Measurements from ENCODE around the gene IMMP2L.

IMMP2L gene

GRCh38 chr7:111223802-111224253 lies 338.5 kb downstream of the IMMP2L start:
- DNase-seq (ENCODE audit: low read depth, low spot score), result no peak

DNA sequence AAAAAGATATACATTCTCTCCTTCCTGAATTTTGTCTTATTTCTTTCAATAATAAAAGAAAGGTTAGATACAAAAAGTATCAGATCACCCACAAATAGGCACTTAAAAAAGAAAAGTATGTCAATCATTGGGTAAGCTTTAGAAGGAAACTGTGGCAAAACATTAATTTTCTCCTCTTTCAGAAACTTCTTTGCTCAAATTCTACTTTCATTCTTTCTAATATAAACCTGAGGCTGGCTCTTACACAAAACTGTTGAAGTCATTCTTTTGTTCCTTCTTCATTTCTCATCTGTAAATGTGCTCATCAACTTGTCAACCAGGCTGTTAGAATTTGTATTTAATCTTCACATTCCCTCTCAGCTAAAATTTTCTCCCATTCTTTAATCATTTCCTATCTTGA lies 346.7 kb downstream of the IMMP2L start:
- no peak for DNase-seq (ENCODE audit: low read depth, low spot score)

- DNase-seq (ENCODE audit: low read depth, low spot score), result no peak
These were observed 349.3 kb downstream of the IMMP2L start for GRCh38 chr7:111212857-111213523.

DNA sequence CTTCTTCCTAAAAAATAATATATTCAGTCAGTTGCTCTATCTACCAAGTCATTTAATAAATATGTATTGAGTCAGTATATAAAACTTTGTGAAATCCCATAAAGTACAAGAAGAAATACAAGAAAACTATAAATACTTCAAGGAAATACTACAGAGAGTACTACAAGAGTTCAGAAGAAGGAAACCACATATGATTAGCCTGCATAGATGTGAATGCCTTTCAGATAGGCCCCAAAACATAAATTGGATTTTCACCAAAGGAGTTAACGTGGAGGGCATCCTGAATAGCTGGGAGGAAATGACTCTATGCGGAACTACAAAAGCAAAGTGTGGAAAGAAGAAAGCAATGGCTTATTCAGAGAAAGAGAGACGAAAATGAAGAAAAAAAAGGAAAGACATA lies 351.3 kb downstream of the IMMP2L start:
- no peak for DNase-seq (ENCODE audit: low read depth, low spot score)

DNA sequence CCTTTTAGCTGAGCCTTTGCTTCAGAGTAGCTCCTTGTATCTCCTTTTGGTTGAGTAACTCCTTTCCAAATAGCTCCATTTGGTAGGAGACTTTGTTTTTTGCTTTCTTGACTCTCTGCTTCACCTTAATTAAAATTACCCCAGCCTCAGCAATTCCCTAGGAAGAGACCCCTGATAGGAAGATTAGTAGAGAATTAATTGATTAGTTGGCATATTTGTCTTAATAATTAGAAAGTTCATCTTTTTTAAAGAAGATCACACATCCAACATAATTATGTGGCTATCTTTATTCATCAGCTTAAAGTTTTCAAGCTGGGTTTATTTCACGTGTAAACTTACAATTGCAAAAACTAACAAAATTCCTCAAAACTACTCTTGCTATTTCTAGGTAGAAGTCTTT lies 352.2 kb downstream of the IMMP2L start:
- DNase-seq (ENCODE audit: low read depth, low spot score), result no peak

DNA sequence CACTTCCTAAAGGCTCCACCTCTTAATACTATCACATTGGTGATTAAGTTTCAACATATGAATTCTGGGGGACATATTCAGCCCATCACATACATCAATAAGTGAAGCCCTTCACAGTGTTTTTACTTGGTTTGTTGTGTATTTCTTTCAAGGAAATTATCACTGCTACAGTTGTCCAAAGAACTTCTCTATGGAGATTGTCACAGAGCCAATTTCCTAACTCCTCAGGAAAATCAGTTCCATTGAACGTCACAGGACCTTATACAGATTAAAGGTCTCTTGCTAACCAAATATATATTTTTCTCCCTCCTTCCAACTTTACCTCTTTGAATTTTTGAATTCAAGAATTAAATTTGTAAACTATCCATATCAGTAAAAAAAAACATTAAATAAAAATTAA lies 357.0 kb downstream of the IMMP2L start:
- no peak for DNase-seq (ENCODE audit: low read depth, low spot score)

GRCh38 chr7:111202321-111202720 lies 360.0 kb downstream of the IMMP2L start:
- DNase-seq (ENCODE audit: low read depth, low spot score), result no peak

GRCh38 chr7:111199643-111200042 lies 362.6 kb downstream of the IMMP2L start:
- DNase-seq (ENCODE audit: low read depth, low spot score), result no peak

- no peak for DNase-seq (ENCODE audit: low read depth, low spot score)
These were observed 364.0 kb downstream of the IMMP2L start for GRCh38 chr7:111198255-111198654.

- no peak for DNase-seq (ENCODE audit: low read depth, low spot score)
These were observed 365.6 kb downstream of the IMMP2L start for GRCh38 chr7:111196655-111197054.

GRCh38 chr7:111192614-111193413 lies 369.5 kb downstream of the IMMP2L start:
- DNase-seq (ENCODE audit: low read depth, low spot score), result no peak

DNA sequence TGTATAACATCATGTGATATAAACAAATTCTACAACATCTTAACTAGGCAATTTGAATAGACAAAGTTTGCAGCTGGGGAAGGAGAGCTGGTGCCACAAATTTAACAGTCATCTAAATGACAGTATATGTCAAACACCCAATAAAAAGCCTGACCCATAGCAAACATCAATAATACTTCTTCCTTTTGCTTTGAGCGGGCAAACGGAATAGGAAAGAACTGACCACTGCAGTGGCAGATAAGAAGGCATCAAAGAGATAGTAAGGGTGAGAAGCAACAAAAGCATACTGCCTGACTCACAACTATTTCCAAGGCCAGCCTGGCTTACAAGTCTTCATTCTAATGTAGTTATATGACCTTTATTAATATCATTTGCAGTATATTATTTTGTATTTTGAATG lies 371.5 kb downstream of the IMMP2L start:
- no peak for DNase-seq (ENCODE audit: low read depth, low spot score)

DNA sequence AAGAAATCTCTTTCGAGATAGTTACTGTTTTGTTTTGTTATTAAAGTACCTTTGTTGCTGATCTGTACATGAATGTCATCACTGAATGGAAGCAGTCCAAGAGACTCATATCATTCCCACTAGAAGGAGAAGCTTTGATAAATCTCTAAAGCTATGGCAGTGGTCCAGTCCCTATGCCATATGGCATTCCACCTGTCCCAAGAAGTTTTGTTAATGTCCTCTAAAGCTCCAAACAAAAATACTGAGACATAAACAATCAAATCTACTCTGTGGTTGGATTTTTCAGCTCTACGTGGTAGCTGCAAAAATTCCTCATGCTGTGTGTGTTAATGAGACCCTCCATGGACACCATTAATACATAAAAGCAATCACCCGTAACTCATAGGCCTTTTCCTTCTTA lies 377.3 kb downstream of the IMMP2L start:
- DNase-seq (ENCODE audit: low read depth, low spot score), result no peak

DNA sequence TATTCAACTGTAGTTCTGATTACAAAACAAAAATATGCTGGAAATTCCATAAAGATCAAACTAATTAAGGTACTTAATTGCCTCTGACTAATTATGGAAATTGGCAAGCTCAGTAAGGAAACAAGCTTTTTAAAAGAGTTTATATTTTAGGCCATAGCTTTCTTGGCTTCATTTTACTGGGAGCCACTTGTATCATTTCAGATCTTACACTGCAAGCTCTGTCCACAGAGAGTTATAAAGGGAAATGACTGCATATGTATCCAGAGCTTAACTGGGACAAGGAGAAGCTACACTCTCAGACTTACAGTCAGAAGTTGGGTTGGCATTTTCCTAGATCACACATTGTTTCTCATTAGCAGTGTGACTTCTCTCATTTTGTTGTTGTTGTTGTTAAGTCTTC lies 379.0 kb downstream of the IMMP2L start:
- DNase-seq (ENCODE audit: low read depth, low spot score), result no peak

- DNase-seq (ENCODE audit: low read depth, low spot score), result no peak
These were observed 382.0 kb downstream of the IMMP2L start for GRCh38 chr7:111180338-111180737.

DNA sequence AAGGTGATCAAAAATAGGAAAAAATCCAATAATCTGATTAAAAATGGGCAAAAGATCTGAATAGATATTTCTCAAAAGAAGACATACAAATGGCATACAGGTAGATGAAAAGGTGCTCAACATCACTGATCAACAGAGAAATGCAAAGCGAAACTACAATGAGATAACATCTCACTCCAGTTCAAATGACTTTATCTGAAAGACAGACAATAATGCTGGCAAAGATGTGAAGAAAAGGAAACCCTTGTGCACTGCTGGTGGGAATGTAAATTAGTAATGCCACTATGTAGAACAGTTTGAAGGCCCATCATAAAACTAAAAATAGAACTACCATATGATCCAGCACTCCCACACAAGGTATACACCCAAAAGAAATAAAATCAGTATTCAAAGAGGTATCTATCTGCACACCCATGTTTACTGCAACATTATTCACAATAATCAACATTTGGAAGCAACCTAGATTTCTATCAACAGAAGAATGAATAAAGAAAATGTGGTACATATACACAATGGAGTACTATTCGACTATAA lies 386.3 kb downstream of the IMMP2L start:
- DNase-seq (ENCODE audit: low read depth, low spot score), result no peak

- DNase-seq (ENCODE audit: low read depth, low spot score), result no peak
These were observed 387.8 kb downstream of the IMMP2L start for GRCh38 chr7:111174510-111174909.

DNA sequence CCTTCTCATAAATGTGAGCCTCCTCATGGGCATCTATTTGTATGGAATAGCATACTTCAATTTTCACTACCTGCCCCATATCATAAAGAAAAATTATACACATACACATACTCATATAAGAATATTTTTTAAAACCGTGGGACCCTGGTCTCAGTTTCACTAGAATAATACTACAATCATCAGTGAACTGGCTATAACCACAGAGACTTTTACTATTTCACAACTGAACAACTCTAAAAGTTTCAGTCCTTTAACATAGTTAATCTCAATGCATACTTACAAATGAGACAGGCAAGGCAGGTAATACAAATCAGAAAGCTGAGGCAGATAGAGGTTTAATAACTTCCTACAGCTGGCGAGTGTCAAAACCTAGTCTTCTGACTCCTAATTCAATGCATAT lies 388.3 kb downstream of the IMMP2L start:
- no peak for DNase-seq (ENCODE audit: low read depth, low spot score)

GRCh38 chr7:111173528-111173927 lies 388.8 kb downstream of the IMMP2L start:
- no peak for DNase-seq (ENCODE audit: low read depth, low spot score)

- no peak for DNase-seq (ENCODE audit: low read depth, low spot score)
These were observed 389.6 kb downstream of the IMMP2L start for GRCh38 chr7:111172564-111173257.

- DNase-seq (ENCODE audit: low read depth, low spot score), result no peak
These were observed 394.1 kb downstream of the IMMP2L start for GRCh38 chr7:111168182-111168581.

- DNase-seq (ENCODE audit: low read depth, low spot score), result no peak
These were observed 397.9 kb downstream of the IMMP2L start for GRCh38 chr7:111164442-111164841.
